HL-60/S4 treated with phorbol 12-myristate 13-acetate at 8.2 ng/mL for 4 days and 3 days (cell line): ENCODE measurements around the gene CLDN5.

Experiments
- in situ Hi-C: fragments of 300-500 bp; cut with MboI; formaldehyde crosslinking; loops from 2 replicates; pipeline ENCODE4 v1.15.0; 2022; ENCODE audit warnings: low sequenced_read_pairs

Gene CLDN5

DNA sequence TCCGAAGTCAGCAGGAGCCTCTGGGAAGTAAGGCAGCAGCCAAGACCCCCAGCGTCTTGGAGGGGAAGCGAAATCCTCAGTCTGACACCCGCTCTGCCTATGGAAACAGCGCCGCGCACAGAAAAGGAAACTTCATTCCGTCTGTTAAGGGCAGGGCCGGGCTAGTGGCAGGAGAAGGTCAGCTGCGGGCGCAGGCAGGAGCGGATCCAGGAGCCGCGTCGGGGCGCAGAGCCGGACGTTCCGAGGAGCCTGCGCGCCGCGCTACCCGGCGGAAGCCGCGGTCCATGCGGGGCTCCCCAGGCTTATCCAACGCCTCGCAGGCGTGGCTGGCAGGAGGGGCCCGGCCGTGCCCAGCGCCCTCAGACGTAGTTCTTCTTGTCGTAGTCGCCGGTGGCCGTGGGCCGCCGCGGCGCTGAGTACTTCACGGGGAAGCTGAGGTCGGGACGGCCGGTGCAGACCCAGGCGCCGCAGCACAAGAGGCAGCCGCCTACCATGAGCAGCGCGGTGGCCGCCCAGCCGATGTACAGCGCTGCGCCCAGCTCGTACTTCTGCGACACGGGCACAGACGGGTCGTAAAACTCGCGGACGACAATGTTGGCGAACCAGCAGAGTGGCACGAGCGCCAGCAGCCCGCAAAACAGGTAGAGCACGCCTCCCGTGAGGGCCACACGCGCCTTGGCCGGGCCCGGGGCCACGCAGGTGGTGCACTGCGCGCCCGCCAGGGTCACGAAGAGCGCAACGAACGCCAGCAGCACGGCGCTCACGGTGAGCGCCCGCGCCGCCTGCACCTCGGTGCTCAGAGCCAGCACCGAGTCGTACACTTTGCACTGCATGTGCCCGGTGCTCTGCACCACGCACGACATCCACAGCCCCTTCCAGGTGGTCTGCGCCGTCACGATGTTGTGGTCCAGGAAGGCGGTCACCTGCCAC is 705 bp downstream of the CLDN5 start:
- in situ Hi-C loops, result no loop called here

DNA sequence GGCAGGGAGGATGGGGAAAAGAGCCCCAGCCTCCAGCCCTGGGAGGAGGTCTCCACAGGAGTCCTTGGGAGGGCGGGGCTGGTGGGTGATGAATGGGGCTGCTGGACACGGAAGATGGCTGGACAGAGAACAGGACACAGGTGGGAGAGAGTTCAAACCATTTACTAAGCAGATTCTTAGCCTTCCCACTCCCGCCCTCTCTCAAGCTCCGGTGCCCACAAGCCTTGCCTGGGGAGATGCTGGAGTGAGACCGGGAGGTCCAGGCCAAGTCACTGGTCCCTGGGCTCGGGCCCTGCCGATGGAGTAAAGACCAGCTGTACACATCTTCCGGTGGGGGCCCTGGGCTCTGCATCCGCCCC is 1.4 kb downstream of the CLDN5 start:
- in situ Hi-C loops, result no loop called here

DNA sequence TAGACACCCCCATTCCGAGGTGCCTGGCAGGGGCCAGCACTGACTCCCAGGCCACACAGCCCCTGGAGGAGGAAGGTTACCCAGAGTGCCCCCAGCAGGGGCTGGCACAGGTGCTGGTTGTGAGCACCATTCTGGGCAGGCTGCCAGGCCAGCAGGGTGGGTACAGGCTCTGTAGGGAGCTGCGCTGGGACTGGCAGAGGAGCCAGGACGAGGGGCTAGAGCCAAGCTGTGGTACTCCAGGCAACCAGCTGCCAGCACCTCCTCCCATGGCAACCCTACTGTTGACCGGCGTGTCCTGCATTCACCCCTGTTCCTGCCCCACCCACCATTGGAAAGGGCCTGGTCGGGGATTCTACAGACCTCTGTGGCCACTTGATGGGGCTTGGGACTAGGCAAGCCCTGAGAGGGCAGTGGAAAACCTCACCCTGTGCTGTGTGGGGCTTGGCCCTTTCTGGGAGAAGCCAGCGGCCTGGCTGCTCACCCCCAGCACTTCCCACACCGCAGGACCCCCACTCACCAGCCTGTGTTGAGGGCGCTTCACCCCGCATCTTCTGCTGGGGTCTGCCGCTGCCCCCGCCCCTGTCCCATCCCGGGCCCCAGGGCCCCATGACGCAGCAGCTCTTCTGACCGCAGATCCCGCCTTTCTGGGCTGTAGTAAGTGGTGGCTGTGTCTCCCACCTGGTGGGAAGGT is 1.9 kb downstream of the CLDN5 start:
- in situ Hi-C loops, result no loop called here

DNA sequence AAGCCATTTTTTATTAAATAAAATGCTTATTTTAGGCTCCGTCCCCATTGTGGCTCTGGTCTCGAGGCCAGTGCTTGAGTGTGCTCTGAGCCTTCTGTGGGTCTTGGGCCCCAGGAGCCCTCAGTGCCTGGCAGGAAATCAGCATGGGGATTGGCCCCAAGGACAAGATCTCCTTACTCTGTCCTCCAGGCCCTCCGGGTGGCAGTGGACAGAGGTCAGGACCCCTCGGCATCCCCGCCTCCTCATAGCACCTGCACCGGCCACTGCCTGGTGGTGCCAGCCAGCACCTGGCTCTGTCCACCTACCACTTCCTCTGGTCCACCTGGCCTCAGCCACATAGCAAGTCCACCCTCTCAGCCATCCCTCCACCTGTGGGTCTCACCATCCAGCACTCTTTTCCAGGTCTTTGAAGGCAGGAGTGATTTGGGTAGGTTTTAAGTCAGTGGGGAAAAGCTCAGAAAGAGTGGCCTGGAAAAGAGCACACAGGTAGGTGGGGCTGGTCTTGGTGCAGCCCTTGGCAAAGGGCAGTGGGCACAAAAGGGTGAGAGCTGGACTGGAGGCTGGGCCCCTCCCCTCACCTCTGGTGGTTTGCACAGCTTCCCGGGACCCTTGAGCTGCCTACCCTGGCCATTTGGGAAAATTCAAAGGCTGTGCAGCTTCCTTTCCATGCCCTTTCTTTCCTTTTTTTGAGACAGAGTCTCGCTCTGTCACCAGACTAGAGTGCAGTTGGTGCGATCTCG is 3.5 kb downstream of the CLDN5 start:
- in situ Hi-C loops, result no loop called here

DNA sequence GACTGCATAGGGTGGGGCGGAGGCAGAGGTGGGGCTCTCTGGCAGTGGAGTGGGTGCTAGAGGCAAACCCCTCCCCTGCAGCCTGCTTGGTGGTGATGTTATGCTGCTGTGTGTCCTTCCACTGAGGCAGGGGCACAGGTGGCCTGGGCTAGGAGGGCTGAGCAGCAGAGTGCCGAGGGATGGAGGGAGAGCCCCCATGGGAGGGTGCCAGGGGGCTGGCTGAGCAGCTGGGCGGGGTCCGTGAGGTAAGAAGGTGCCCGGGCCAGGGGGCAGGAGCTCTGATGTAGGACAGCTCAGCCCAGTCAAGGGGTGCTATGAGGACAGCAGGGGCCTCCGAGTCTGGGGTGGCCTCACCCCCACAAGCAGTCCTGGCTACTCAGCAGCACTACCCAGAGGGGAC is 4.2 kb downstream of the CLDN5 start:
- in situ Hi-C loops, result no loop called here

DNA sequence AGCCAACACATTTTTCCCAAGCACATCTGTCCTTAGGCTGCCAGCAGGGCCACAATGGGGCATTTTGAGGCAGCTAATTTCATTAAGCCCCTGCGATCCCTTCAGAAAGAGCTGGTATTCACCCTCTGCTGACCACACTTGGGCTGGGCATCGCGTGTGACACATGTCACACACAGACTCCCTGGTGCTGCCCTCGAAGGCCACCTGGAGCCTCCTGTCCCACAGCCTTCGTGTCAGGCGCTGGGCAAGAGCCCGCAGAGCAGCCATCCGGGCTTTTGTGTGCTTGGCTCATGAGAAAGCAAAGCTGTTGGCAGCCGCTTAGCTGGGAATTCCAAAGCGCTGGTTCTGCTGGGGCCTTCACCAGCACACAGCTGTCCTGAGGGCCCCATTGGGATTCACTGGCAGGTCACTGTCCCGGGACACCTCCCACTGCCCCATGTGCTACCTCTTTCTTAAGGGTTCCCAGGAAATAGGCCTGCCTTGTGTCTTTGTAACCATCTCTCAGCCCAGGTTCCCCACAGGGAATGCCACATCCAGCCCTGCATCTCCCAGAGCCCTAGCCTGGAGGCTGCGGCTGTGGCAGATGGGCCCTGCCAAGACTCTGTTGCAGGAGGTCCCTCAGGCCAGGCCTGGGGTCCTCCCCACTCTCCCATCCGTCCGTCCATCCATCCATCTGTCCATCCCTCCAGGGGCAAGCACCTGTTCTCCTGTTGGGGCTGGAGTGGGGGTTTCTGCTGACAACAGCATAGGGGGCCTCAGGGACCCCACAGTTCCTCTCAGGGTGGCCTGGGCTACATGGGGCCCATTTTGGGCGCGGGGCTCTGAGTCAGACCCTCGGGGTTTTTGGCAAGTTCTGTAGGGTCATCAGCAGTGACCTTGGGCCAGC is 4.9 kb downstream of the CLDN5 start:
- in situ Hi-C loops, result no loop called here

DNA sequence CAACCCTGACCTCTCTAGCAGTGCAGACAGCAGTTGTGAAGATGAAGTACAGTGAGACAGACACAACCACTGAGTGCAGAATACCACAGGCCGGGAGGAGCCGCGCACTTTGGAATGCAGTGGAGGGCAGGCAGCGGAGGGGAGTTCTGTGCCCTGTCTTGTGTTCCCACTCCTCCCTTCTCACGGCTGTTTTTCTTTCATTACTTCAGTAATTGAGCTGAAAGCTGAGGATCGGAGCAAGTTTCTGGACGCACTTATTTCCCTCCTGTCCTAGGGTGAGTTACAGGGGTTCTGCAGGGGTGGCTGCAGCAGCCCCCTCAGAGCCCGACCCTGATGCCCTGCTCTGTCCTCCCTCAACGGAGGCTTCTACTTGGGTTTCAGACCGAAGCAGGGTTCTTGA is 5.6 kb downstream of the CLDN5 start:
- in situ Hi-C loops, result no loop called here

DNA sequence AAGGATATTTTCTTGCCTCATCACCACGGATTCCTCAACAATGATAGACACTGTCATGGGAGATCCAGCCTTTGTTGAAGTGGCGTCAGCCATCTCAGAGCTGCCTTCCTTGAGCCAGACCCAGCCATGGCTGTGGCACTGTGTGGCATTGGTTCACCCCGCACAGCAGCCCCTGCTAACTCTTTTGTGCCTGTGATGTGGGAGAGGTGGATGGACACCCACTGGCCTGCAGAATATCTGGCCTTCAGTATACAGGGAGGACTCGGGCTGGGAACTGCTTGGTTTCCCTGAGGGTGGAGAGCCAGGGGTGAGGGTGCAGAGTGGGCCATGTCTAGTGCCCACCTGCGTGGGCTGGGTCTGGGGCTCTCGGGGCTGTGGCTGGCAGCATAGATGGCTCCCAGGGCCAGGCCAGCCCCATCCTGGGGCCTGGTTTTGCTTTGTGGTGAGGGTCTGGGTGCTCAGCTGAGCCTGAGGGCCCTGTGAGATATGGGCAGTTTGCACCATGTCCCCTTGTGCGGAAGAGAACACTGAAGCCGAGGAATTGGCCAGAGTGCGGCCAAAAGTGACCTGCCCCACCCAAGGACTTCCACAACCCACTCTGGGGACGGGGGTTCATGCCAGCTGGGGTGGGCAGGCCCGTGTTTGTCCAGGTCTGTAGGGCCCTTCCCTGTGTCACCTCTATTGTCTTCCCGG is 6.1 kb downstream of the CLDN5 start:
- in situ Hi-C loops, result no loop called here

DNA sequence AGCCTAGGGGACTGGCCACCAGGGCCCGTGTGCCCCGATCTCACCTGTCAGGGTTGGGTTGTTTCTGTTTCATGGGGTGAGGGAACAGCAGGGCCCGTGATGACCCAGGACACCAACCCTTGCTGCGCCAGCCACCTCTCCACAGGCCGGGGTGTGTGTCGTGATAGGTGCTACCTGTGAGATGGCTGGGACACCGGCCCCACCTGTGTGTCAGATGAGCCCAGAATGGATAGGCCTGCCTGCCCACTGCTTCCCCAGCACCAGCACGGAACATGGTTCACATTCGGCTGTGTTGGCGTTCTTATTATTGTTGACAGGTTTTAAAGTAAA is 7.1 kb downstream of the CLDN5 start:
- in situ Hi-C loops, result no loop called here

DNA sequence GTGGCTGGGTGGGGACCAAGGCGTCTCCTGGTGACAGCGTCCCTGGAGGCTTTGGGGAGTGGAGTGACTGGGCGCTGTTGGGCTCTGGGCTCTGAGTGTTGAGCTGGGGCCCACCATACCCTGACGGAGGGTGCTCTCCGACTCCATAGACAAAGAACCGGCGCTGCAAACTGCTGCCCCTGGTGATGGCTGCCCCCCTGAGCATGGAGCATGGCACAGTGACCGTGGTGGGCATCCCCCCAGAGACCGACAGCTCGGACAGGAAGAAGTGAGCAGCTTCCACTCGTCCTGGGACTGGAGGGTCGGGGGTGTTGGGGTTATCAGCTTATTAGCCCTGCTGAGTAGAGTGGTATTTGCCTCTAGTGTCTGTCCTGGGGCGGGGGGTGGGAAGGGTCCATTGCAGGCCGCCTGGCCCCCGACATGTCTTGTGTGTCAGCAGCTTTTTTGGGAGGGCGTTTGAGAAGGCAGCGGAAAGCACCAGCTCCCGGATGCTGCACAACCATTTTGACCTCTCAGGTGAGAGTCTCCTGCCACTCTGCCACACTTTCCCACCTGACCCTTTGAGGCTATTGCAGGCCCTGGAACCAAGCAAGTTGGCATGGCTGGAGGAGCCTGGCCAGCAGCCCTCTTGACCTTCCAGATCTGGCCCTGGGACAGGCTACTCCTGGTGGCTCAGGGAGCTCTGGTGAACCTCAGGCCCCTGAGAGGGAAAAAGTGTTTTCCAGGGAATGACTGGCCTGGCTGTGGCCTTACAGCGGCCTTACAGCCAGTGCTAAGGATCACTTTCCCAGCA is 7.6 kb downstream of the CLDN5 start:
- in situ Hi-C loops, result no loop called here

DNA sequence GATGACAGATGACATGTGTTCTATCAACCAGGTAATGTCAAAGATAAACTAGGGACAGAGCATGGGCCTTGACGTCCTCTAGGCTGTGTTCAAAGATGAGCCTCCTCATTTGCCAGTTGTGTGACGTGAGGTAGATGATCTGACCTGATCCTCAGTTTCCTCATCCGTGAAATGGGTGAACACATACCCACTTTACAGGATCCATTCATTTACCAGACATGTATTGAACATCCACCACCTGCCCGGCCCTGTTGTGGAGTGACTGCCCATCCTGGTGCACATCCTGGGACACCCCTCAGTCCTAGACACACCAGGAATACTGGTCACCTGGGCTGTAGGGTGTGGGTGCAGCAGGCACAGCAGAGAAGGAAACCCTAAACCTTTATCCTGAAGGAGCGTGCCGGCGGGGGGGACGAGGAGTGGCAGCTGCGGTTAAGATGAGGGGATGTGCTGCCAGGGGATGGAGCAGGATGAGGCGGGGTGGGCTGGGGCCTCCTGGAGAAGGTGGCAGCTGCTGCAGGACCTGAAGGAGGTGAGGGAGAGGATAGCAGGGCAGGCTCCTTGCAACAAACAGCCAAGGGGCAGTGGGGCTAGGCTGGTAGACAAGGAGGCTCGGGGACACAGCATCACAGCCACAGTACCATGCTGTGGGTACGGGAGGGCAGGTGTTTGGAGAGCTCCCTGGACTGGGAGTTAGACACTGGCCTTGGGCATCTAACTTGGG is 8.4 kb downstream of the CLDN5 start:
- in situ Hi-C loops, result no loop called here

DNA sequence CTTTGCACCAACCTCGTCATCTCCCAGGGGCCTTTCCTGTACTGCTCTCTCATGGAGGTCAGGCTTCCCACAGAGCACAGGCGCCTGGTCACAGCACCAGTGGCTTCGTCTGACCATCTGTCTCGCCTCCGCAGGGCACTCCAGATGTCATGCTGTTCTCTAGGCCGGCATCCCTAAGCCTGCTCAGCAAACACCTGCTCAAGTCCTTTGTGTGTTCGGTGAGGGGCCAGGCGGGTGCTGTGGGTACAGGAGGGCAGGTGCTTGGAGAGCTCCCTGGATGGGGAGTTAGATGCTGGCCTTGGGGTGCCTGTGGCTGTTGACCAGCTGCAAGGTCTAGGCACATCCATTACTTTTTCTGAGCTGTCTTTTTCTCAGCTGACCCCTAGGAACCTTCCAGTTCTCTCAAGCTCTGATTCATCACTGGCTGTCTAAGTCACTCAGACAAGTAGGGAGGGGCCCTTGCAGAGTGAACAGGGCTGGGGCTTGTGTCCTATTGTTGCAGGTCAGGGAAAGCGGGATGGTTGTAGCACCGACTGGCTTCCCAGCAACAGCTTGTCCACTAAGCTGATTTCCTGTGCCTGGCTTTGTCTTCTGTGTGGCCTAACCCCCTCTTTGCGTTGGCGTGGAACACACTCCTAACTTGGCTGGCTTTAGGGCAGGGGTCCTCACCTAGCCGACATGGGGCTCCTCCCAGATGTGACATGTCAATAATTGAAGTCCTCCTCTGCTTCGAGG is 9.2 kb downstream of the CLDN5 start:
- in situ Hi-C loops, result no loop called here

DNA sequence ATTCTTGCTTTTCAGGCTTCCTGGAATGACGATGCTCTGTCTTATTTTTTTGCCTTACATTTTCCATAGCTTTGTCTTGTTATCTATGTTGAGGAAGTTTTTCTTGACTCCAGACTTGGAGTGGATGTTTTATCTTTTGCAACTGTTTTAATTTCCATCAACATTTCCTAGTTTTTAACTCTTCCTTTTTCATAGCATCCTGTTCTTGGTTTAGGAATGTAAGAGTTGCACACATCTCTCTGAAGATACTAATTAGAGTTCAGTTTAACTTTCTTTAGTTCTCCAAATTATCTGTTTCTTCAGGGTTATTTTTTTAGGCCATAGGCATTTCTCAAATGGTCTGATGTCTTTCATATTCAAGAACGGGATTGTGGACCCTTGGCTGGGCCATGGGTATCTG is 10.4 kb downstream of the CLDN5 start:
- in situ Hi-C loops, result no loop called here

DNA sequence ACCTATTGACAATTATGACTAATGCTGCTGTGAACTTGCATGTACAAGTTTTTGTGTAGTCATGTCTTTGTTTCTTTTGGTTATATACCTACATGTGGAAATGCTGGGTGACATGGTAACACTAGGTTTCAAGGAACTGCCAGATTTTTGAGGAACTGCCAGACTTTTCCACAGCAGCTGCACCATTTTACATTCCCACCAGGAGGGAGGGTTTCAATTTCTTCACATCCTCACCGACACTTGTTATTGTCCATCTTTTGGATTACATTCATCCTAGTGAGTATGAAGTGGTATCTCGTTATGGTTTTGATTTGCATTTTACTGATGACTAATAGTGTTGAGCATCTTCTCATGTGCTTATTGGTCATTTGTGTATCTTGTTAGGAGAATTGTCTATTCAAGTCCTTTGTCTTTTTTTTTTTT is 13.3 kb downstream of the CLDN5 start:
- in situ Hi-C loops, result no loop called here

DNA sequence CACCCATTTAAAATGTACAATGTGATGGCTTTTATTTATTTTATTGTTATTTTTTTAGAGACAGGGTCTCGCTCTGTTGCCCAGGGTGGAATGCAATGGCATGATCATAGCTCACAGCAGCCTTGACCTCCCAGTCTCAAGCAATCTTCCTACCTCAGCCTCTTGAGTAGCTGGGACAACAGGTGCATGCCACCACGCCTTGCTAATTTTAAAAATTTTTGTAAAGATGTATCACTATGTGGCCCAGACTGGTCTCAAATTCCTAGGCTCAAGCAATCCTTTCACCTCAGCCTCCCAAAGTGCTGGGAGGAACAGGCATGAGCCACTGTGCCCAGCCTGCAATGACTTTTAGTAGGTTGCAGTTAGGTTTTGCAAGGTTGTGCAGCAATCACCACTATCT is 14.3 kb downstream of the CLDN5 start:
- in situ Hi-C loops, result no loop called here

DNA sequence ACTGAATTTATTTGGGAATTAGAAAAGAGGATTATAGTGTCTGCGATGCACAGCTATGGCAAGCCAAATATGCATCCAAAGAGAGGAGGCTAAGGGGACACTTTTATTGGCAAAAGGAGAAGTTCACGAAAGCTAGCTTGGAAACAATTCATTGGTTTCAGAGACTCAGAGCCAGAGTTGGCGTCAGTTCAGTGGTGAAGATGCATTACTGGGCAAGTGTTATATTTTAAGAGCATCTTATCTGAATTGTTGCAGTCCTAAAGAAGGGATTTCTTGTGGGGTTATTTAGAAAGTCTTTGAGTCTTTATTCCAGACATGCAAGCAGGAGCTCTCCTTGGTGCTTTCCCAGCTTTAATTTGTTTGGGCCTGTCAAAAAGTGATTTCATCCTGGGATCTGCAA is 15.0 kb downstream of the CLDN5 start:
- in situ Hi-C loops, result no loop called here

DNA sequence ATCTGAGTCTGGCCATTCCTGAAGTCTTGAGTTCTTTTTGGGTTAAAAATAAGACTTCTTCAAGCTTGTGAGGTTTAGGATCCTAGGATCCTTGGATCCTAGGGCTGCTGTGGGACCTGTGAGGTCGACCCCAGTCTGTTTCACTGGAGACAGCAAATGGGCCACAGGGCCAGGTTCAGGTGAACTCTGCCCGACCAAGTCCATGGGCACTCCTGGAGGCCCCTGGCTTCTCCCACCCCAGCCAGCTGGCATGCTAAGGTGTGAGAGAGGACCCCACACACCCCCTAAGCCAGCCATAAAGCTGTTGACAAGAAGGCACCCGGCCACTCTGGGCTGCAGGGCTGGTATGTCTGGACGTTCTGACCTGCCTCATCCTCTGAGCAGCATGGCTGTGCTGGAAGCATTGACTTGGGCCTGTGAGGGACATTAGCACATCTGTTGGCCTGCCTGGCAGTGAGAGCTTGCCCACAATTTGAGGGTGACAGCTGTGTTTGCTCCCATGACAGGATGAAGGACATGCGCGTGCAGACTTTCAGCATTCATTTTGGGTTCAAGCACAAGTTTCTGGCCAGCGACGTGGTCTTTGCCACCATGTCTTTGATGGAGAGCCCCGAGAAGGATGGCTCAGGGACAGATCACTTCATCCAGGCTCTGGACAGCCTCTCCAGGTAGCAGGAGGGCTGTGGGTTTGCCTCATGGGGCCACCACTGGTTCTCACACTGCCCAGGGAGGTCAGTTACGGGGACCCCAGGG is 16.0 kb downstream of the CLDN5 start:
- in situ Hi-C loops, result no loop called here

DNA sequence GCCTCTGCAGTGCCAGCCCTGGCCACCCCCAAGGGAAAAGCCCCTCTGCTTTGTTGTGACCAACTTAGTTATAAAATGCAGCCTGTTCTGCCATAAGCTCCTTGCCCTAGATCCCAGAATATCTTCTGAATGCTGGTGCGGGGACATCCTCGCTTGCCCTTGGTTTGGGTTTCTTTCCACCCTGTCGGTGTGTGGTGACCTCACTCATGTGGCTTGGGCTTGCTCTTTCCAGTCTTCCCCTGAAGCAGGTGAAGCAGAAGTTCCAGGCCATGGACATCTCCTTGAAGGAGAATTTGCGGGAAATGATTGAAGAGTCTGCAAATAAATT is 16.7 kb downstream of the CLDN5 start:
- in situ Hi-C loops, result no loop called here
